Activated CD8-positive, alpha-beta memory T cell treated with anti-CD3 and anti-CD28 coated beads, Interleukin-2, amount 50 U/mL, for 24 hours (primary cell): Measurements from ENCODE around the gene SORBS1.

Experiments used
- DNase-seq: peaks from one replicate; pipeline ENCODE4 v3.0.0-alpha.2; 2020; ENCODE audit errors: extremely low read depth

Gene SORBS1

DNA sequence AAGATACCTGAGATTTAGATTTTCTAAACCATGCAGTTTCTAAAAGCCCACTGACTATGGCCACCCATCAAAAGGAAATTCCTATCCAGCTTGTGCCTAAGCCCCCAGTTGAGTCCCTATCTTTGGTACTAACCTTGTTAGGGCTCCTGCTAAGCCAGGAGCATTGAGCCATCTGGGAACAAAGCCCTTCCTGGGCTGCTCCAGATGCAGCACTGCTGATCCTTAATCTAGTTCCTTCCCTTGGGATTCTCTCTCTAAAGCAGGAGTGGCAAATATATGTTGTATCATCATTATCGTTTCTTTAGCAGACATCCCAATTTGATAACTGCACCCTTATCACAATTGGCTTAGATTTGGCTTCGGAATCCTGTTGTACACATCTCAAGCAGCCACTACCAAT, 245.7 kb downstream of the SORBS1 start:
- no peak for DNase-seq

DNA sequence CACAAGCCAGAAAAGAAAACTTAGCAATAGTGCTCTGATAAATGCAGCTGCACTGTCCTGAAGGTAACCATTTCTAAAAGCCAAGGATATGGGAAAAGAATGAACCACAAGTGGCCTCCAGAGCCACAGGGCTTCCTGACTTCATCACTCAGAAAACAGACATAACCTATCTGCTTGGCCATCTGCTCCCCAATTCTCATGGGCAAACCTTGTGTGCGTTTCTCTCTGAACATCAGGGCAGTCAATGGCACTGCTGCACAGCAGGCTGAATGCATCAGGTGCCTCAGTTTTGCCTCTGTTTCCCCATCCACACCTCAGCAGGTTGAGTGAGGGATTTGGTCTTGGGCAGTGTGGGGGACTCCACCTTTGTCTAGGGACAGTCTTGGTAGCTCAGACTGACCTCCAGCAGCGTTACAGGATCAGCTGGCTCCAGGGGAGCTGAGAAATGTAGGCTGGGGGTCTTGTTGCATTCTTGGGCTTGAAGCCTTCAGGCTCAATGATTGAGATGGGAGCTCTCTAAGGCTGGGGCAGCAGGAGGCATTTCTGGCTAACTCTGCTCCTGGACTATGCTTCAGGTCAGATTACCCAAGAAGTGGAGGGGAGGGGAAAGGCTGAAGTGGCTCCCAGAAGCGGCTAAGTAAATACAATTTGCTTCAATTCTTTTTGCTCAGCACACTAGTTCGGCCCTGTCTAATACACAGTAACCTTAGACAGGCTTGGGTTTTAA, 246.8 kb downstream of the SORBS1 start:
- no peak for DNase-seq

DNA sequence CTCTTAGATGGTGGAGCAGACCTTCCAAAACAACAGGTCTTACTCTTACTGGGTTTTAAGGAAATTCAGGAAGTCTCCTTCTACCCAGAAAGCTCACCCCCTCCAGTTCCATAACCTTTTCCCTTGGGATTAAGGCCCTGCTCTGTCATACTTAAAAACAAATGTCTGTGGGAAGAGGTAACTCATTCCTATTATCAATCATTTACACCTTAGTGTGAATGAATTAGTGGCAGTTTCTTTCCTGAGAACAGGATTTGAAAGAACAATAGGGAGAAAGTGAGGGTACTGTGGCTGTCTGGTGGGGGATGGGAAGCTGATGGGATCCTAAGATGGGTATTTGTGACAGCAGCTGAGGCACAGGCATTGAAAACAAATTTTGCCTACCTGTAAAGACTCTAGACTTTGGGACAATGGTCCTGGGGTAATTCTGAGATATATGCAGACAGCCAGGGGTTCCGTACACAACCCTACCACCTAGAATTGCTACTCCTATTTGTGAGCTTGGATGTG, 248.1 kb downstream of the SORBS1 start:
- DNase-seq: no peak

DNA sequence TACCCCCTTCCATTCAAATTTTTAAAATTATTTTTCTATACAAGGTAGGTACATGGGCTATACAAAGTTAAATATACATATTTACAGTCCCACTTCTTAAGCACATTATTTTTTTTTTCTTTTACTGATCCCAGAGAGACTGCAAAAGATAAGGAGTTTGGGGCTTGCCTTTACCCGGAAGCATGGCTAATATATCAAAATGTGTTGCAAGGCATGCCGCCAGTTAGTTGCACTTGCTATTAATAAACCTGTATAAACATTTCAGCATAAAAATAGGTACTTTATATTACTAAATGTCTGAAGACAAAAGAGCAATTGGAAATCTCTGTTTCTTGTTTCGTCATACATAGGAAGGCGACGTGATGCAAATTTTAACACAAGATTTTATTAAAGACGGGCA, 248.9 kb downstream of the SORBS1 start:
- no peak for DNase-seq

DNA sequence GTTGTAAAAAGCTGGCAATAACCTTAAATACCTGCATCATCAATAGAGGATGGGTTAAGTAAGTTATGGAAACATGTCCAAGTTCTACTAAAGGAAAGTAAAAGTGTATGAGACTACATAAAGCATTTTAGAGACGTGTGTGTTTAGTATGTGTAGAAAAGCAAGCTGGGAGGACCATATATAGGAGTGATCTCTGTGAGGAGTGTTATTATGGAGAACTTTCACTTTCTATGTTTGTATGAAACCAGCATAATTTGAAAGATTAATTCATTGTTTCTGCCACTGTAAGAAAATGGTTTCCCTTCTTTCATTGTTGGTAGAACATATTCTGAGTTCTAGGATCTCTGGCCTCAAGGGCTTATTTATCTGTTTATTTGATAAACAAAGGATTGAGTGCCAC, 251.2 kb downstream of the SORBS1 start:
- DNase-seq: no peak

DNA sequence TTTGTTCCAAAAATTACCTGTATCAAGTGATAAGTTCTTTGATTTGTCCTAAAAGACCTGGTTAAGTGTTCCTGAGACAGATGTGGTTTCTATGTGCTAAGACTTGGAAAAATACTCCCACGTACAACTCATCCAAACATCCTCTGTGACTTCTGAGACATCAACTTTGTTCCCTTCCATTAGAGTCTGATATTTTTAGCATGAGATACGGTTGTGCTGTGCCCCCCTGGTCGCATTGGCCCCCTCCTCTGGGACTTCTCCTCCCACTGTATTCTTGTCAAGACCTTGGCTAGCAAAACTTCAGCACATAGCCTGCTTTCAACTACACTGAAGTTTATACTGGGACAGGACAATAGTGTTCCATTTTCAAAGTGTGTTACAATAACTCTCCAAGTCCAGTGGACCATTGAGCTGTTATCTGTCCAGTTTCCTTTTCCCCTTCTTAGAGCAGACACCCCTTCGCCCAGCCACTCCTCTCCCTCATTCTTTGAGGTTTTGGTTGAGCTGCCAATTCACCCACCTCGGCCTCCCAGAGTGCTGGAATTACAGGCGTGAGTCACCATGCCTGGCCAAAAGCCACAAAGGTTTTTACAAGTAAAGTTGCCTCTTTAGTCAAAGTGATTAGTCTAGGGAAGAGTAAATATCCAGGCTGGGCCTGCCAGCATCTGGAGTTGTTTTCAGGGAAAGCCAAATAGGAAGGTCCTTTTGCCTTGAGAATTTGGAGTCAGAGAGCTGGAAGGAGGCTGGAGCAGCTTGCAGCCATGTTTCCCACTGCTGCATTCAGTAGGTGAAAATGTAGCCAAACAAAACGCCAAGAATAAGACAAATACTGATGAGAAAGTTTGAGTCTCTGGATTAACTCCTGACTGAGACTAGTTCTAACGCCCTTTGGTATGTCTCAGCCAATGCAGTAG, 252.5 kb downstream of the SORBS1 start:
- DNase-seq: no peak

DNA sequence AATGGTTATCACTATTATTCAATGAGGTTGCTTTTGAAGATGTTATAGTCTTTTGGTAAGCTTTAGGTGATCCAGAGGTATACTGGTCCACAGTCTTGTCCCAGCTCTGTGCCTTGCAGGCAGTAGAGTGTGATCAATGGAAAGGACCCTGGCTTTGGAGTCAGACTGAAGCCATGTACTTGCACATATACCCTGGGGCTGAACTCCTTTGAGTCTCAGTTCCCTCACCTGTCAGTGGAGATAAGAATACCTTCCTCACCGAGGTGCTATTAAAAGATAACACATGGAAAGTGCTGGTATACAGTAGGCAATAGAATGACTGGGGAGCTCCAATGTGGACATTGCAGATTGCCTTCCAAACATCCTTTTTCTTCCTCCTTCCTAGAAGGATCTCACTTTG, 254.3 kb downstream of the SORBS1 start:
- DNase-seq: no peak

DNA sequence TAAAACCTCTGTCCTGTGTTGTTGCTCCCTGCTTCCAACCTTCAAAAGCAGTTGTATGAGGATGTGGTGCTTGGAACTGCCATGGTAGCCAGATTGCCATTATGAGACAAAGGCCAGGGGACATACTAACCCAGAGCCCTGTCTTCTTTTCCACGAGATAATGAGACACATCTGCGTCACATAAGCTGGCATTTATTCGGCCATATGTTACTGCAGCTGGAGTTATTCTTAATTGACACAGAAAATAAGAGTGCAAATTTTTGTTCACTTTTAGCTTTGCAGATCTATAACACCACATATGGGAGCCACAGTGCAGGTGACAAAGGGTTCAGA, 254.9 kb downstream of the SORBS1 start:
- DNase-seq: no peak

DNA sequence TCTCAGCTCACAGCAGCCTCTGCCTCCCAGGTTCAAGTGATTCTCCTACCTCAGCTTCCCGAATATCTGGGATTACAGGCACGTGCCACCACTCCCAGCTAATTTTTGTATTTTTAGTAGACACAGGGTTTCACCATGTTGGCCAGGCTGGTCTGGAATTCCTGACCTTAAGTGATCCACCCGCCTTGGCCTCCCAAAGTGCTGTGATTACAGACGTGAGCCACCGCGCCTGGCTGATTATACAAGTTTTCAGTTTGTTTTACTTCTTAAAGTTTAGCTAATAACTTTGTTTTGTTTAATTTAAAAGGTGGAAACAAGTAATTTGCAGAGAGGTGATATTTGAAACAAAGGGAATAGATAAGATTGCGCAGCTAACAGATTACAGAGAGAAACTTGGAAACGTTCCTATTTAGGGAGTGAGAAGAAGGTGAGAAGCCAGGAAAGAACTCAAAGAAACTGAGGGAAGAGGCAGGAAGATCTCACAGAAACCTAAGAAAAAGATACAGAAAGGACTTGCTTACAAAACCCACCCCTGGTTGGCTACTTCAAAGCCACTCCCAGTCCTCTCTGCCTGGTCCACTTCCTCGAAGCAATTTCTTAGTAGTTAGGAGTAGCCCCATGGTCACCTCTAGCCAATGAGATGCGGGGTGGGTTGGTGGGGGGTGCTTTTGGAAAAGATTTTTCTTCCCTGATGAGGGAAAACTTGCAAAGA, 255.4 kb downstream of the SORBS1 start:
- no peak for DNase-seq

DNA sequence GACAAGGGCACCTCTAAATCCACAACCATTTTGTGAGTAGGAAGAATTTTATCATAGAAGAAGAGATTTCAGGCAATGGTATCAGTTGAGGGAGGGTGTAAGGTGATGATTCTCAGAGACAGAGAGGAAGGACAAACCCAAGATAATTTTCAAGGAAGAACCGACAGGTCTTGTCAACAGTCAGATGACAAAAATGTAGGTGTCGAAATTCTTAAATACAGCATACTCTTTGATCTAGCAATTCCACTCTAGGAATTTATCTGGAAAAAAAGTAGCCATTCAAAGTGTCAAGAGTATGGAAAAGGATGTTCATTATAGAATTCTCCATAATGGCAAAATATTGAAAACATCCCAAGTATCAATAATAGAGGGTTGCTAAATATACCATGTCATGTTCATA, 256.2 kb downstream of the SORBS1 start:
- no peak for DNase-seq

DNA sequence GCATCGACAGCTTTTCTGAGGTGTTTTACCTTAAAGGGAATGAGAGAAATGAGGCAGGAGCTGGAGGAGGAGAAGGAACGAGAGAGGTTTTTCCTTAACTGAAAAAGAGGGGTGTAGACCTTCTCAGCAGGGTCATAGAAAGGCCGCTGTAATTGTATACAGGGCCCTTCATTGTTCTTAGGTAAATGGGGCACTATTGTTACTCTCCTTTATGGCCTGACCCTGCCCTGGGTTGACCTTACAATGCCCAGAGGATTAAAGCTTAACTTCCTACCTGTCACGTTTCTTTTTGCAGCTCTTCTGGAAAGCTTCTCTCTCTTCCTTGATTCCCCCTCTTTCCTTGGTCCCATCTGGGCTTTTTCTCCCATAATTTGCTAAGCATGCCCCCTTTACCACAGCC, 256.7 kb downstream of the SORBS1 start:
- no peak for DNase-seq

DNA sequence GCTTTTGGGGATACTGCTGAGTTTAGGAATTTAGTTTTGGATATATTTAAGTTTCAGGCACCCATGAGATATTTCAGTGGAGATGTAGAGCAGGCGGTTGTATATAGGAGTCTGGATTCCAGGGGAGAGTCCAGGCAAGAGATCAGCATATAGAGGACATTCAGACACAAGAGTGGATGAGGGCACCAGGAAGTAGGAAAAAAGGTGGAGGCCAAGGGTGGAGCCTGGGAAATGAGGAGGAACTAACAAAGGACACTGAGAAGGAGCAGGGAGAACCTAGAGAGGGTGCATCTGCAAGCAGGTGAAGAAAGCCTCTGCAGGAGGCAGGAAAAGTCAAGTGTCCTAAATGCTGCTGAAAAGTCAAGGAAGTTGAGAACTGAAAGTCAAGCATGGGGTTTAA, 257.2 kb downstream of the SORBS1 start:
- no peak for DNase-seq

DNA sequence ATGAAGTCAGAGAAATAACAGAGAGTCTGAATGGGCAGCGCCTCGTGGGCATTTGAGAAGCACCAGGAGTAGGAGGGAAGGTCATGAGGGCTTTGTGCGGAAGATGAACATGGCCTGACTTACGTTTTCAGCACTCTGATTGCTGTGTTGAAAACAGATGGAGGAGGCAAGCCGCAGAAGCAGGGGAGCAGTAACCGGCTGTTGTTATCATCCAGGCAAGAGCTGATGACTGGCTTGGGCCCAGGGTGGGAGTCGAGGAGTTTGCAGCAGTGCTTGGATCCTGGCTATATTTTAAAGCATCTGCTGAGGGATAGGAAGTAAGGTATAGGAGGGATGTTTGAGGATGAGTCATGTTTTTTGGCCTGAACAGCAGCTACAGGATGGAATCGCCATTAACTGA, 257.6 kb downstream of the SORBS1 start:
- no peak for DNase-seq

DNA sequence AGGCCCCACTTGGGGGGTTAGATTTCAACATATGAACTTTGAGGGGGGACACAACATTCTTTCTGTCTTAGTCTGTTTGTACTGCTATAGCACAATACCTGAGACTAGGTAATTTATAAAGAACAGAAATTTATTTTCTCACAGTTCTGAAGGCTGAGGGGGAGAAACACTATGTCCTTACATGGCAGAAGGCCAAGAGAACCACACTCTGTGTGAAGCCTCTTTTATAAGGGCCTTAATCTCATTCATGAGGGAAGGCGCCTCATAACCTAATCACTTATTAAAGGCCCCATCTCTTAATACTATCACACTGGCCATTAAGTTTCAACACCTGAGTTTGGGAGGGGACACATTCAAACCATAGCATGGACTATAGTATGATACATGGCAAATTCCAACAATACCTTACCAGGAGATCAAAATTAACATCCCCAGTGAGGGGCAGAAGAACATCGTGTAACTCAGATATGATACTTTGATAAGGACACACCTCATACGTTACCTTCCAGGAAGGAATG, 261.1 kb downstream of the SORBS1 start:
- DNase-seq: no peak

DNA sequence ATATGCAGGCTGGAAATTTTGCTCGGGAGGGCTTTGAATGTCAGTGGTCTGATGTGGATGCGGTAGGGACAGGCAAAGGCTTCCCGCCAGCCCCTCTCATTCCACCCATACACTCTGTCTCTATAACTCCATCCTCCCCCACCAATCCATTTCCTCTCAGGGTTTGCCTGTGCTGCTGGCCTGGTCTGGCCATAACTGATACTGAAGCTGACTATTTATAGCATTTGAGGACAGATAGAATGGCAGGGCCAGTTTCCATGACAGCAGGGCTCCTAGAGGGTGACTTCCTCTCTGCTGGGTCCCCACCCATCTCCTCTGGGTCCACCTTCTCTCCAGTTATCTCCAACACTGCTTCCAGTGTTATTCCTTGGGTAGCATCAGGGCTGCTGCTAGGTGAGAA, 263.8 kb downstream of the SORBS1 start:
- no peak for DNase-seq

DNA sequence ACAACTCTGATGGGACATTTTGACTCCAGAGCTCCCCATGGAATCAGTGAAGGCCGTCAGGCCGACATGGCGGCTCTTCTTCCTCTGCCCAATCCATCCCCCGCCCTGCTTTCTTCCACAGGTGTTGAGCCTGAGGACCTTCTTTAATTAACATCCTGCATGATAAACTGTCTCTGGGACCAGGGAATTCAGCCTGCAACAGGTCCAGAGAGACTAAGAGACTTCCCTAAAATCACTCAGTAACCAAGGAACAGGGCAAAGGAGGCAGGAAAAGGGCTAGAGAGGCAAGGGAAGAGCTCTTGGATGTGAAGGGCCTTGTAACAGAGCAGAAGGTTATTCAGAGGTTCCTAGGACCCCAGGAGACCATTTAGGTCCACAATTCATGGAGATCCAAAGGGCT, 264.4 kb downstream of the SORBS1 start:
- no peak for DNase-seq

DNA sequence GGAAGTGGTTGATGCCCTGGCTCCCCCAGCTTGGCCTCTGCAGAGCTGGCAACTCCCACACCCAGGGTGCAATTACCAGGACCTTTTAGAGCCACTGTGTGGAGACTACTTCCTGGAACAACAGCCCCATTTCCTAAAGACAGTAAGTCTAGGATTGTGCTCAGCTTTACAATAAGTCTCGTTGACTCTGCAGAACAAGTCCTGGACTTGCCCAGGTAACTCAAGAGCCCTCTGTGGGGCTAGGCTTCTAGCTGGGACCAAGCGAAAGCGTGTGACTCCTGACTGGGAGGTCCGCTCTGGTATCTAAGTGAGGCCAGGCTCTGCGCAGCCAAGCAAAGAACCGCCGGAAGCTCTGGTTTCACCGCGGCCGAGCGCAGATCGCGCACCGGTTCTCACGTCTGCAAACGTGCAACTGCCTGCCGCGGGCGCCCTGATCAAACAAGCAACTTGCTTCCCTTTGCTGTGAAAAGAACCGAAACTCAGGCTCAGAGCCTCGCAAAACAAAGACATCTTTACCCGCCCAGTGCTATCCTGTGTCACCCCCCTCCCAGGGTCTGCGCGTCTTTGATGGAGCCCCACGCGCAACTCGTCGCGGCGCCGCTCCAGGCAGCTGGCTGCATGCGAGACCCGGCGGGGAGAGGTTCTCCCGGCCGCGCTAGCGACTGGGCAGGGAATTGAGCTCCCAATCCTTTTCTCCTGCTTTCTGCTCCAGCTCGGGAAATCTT, 266.0 kb downstream of the SORBS1 start:
- no peak for DNase-seq

DNA sequence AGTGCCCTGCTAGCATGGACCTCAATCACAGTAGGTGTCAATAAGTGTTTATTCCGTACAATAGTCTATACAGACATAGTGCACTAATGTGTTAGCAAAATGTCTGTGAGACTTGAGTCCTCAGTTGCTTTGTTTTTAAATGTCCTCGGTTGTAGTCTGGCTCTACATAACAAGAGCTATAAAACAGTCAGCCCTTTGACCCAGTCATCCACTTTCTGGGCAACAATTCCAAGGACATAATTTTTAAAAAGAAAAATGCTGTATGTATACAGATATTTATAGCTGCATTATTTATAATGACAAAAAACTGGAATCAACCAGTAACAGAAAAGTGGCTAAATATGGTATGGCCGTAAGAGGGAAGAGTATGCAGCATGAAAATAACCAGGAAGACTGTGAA, 267.5 kb downstream of the SORBS1 start:
- DNase-seq: no peak

DNA sequence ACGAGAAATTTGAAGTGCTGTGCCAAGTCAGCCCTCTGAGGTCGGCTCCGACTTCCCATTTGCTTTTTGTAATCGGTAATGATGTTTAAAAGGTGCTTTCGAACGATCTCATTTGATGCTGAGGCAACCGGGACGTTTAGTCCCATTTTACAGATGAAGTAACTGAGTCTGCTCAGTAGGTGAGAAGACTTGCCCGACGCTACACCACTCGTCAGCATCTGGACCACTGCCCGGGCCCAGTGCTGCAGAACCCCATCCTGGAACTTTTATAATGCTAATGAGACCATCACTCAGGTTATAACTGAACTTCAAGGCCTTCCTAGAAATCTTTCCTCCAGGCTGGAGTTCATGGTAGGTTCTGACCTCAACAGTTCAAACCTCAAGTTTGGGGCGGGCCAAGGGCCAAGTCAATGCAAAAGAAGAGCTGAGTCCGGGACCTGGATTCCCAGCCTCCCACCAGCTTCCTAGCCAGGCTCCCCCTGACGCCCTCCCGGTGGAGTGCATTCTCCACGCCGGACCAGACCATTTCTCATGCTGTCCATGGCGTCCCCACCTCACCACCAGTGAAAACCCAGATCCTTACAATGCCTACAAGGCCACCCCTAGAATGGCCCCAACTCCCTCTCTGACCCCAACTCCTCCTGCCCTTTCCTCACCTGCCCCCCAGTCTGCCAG, 269.7 kb downstream of the SORBS1 start:
- DNase-seq: no peak

DNA sequence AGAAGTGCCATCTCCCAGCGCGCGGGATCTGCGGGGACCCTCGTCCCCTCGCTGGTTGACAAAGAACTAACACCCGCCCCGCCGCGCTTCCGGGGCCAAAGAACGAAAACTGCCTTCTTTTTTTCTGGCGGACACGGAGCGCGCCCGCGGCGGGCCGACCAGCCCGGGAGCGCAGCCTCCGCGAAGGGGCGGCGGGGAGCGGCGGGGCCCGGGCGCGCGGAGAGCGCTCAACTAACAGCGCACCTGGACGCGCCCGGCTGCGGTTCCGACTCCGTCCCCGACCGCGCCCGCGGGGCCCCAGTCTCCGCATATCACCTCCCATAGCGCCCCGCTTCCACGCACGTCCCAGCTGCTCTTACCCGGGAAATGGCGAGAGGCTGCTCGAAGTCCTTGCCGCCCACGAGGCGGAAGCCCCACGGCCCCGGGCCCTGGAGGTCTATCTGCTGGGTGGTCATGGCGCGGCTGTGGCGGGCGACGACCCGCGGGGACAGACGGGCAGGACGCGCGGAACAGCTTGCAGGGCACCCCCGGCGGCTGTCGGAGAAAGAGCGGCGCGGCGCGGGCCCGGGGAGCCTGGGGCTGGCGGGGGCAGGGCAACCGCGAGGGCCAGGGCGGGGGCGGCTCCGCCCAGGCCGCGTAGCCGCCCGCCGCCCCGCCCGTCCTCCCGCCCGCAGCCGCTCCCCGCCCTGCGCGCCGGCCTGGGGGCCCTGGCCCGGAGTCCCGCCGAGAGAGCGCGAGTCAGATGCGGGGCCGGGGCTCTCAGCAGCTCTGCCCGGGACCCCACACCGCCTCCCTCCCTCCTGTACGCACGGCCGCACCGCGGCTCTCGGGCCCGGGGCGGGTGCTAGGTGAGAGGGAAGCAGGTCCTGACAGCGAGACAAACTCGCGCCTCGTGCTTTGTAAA, 270.5 kb downstream of the SORBS1 start, which contains the start of gene PDLIM1:
Gene PDLIM1 (minus strand): TSS at position 543 of the 904 bp plus-strand sequence. CDS start 88 bp downstream, at position 455.
- DNase-seq: no peak
